GM23338 (cell line): ENCODE data around the gene NCLN. TPM values are rescaled to one million over a fixed set of nuclear protein-coding genes. Genes with fewer than 3 reads are reported as not detected.

ENCODE experiments used
- ATAC-seq: fragments of 200-7000 bp; cut with Tn5 transposase; 3 replicates; pipeline ENCODE4 v1.9.1; 2020
- DNase-seq: peaks from one replicate; pipeline ENCODE4 v3.0.0-alpha.2; 2015; ENCODE audit warnings: low spot score
- H2AFZ ChIP-seq: fragments of 200-600 bp; sonication (generic); 2 replicates; pipeline ENCODE4 v1.8.0; 2016; ENCODE audit warnings: antibody characterized with exemption, mild to moderate bottlenecking, moderate library complexity
- H3F3A ChIP-seq: fragments of 200-600 bp; sonication (generic); replicated peaks from 2 replicates; pipeline ENCODE4 v1.8.0; 2017; ENCODE audit warnings: antibody characterized with exemption, mixed run types, low read depth
- H3K27ac ChIP-seq: fragments of 200-600 bp; sonication (generic); 2 replicates; pipeline ENCODE4 v1.6.1; 2016; ENCODE audit warnings: low read depth
- H3K27me3 ChIP-seq: fragments of 200-600 bp; sonication (generic); 2 replicates; pipeline ENCODE4 v1.8.0; 2016; ENCODE audit warnings: mild to moderate bottlenecking, mixed run types, moderate library complexity; ENCODE audit not compliant: insufficient read depth
- H3K36me3 ChIP-seq: fragments of 200-600 bp; sonication (generic); 2 replicates; pipeline ENCODE4 v1.8.0; 2016; ENCODE audit warnings: mild to moderate bottlenecking; ENCODE audit not compliant: insufficient read depth
- H3K4me1 ChIP-seq: fragments of 200-600 bp; sonication (generic); 2 replicates; pipeline ENCODE4 v1.8.0; 2016; ENCODE audit warnings: mild to moderate bottlenecking, moderate library complexity; ENCODE audit not compliant: insufficient read depth
- H3K4me2 ChIP-seq: fragments of 200-600 bp; sonication (generic); 2 replicates; pipeline ENCODE4 v1.7.1; 2017; ENCODE audit warnings: mixed run types
- H3K4me3 ChIP-seq: fragments of 200-600 bp; sonication (generic); 2 replicates; pipeline ENCODE4 v1.6.1; 2016; ENCODE audit warnings: mixed run types
- H3K79me2 ChIP-seq: fragments of 200-600 bp; sonication (generic); replicated peaks from 2 replicates; pipeline ENCODE4 v1.8.0; 2017; ENCODE audit warnings: mild to moderate bottlenecking; ENCODE audit not compliant: insufficient read depth
- H3K9me2 ChIP-seq: fragments of 200-600 bp; sonication (generic); 2 replicates; pipeline ENCODE4 v1.8.0; 2017; ENCODE audit not compliant: insufficient read depth
- H4K20me1 ChIP-seq: fragments of 200-600 bp; sonication (generic); replicated peaks from 2 replicates; pipeline ENCODE4 v1.8.0; 2017; ENCODE audit warnings: mild to moderate bottlenecking; ENCODE audit not compliant: insufficient read depth
- H3K27ac Mint-ChIP-seq: 2 replicates; pipeline ENCODE4 v1.8.0; 2020; ENCODE audit warnings: inconsistent platforms, mild to moderate bottlenecking, moderate library complexity, mixed read lengths
- H3K27me3 Mint-ChIP-seq: 3 replicates; pipeline ENCODE4 v1.8.0; 2022; ENCODE audit warnings: low read depth, mild to moderate bottlenecking, moderate library complexity, mixed read lengths, inconsistent platforms; ENCODE audit not compliant: insufficient read depth, poor library complexity
- H3K36me3 Mint-ChIP-seq: 3 replicates; pipeline ENCODE4 v1.8.0; 2021; ENCODE audit warnings: low read depth, mild to moderate bottlenecking, inconsistent platforms, moderate library complexity, mixed read lengths
- H3K4me1 Mint-ChIP-seq: 3 replicates; pipeline ENCODE4 v1.8.0; 2020; ENCODE audit warnings: mild to moderate bottlenecking, inconsistent platforms, mixed read lengths
- H3K4me3 Mint-ChIP-seq: 3 replicates; pipeline ENCODE4 v1.8.0; 2021; ENCODE audit warnings: moderate library complexity, mild to moderate bottlenecking, inconsistent platforms, mixed read lengths
- H3K9me3 Mint-ChIP-seq: 3 replicates; pipeline ENCODE4 v1.8.0; 2020; ENCODE audit warnings: moderate library complexity, mild to moderate bottlenecking, inconsistent platforms, mixed read lengths
- CREB1 ChIP-seq: fragments of 250-450 bp; sonication (Bioruptor Pico); IDR thresholded peaks from 2 replicates; pipeline ENCODE4 v1.5.0; 2020; ENCODE audit warnings: low read depth, mild to moderate bottlenecking, moderate library complexity
- CTCF ChIP-seq, 2 experiments: fragments of 200-600 bp in 1 of 2; sonication (generic) in 1 of 2; conservative IDR thresholded peaks; 2 replicates each; pipeline versions ENCODE4 v1.5.1 to v1.6.1; 2016 to 2017; ENCODE audit warnings: antibody characterized with exemption in 2 of 2, low read depth in 2 of 2, mild to moderate bottlenecking in 2 of 2, moderate library complexity in 1 of 2
- ETS1 ChIP-seq: IDR thresholded peaks from 2 replicates; pipeline ENCODE4 v1.6.1; 2016; ENCODE audit warnings: antibody characterized with exemption
- EZH2 ChIP-seq: fragments of 200-600 bp; sonication (generic); IDR thresholded peaks from one replicate; pipeline ENCODE4 v1.8.0; 2017; ENCODE audit warnings: antibody characterized with exemption, mild to moderate bottlenecking, low read depth; ENCODE audit not compliant: unreplicated experiment
- JUNB ChIP-seq: IDR thresholded peaks from one replicate; pipeline ENCODE4 v1.6.1; 2016; ENCODE audit warnings: antibody characterized with exemption; ENCODE audit not compliant: unreplicated experiment
- NANOG ChIP-seq: IDR thresholded peaks from 2 replicates; pipeline ENCODE4 v1.6.1; 2016; ENCODE audit warnings: antibody characterized with exemption, borderline replicate concordance
- POLR2AphosphoS5 ChIP-seq: IDR thresholded peaks from 2 replicates; pipeline ENCODE4 v1.6.1; 2016; ENCODE audit warnings: antibody characterized with exemption, low read depth
- REST ChIP-seq: IDR thresholded peaks from one replicate; pipeline ENCODE4 v1.6.1; 2018; ENCODE audit warnings: antibody characterized with exemption; ENCODE audit not compliant: unreplicated experiment
- STAT1 ChIP-seq: IDR thresholded peaks from one replicate; pipeline ENCODE4 v1.6.1; 2016; ENCODE audit warnings: antibody characterized with exemption; ENCODE audit not compliant: unreplicated experiment
- ZNF114 ChIP-seq: fragments of 250-450 bp; sonication (Bioruptor Pico); IDR thresholded peaks from 2 replicates; pipeline ENCODE4 v1.5.0; 2020; ENCODE audit warnings: mild to moderate bottlenecking, moderate library complexity
- ZNF331 ChIP-seq: fragments of 250-450 bp; sonication (Bioruptor Pico); IDR thresholded peaks from 2 replicates; pipeline ENCODE4 v1.5.0; 2020; ENCODE audit warnings: low read depth, mild to moderate bottlenecking, moderate library complexity
- polyA plus RNA-seq: library from polyadenylated mRNA; unstranded; fragments of >200 nt; fragmentation: Nextera tagmentation; extraction: Ambion mirVana; gene quantifications from 2 replicates; pipeline ENCODE4 v1.2.1, GENCODE V29; 2016
- total RNA-seq: library from RNA; depleted of rRNA; stranded (reverse); fragments of >200 nt; shearing (Covaris generic); gene quantifications from 2 replicates; pipeline ENCODE4 v1.2.3, GENCODE V29; 2014

NCLN gene
- total and polyA plus RNA-seq, 2 experiments from 2014 or later, result 85.6 to 125 TPM

GRCh38 chr19:3227054-3227626 lies 41.4 kb downstream of the NCLN start:
- Histone ChIP-seq H3F3A (0 out of 2 replicates have a peak, but pooled peaks cover 2% of the 10 kb centered on the region), H3K4me1 (peaks cover 11% of the 10 kb centered on the region), H3K9me2 (0 out of 2 replicates have a peak, but pooled peaks cover 5% of the 10 kb centered on the region), H3K27me3 (no peaks in the 10 kb centered on the region), H3K36me3 (no peaks in the 10 kb centered on the region), H3K79me2 (no peaks in the 10 kb centered on the region), H3K27ac (no peak overlapping the region), H3K4me2 (no peak overlapping the region), H4K20me1 (peaks cover 3% of the 10 kb centered on the region), H3K4me3 (no peak overlapping the region), H2AFZ (no peak overlapping the region)
- ATAC-seq (no peak), DNase-seq (no peak)
- Mint-ChIP-seq H3K4me1 (peaks cover 26% of the 10 kb centered on the region), H3K27ac (no peak overlapping the region), H3K36me3 (no peaks in the 10 kb centered on the region), H3K9me3 (no peaks in the 10 kb centered on the region), H3K4me3 (peak overlapping the region; percentile 36; the same call in 1 of the 3 replicates), H3K27me3 (peaks cover 18% of the 10 kb centered on the region)
- no peak for TF ChIP-seq EZH2
- TF ChIP-seq ETS1, result no peak
- TF ChIP-seq POLR2AphosphoS5, result no peak
- TF ChIP-seq REST, result no peak
- no peak for TF ChIP-seq STAT1
- TF ChIP-seq ZNF114 (CRISPR knock-in tag), result no peak
- no peak for TF ChIP-seq ZNF331 (CRISPR knock-in tag)

GRCh38 chr19:3229346-3229743 lies 43.6 kb downstream of the NCLN start:
- Mint-ChIP-seq H3K36me3 (no peaks in the 10 kb centered on the region), H3K27me3 (peaks cover 18% of the 10 kb centered on the region)
- no peaks in the 10 kb centered on the region for H3K36me3 ChIP-seq
- TF ChIP-seq POLR2AphosphoS5 (no peak), REST (no peak), JUNB (no peak), CREB1 (CRISPR knock-in tag) (no peak), ZNF331 (CRISPR knock-in tag) (no peak), NANOG (no peak), CTCF (conservative IDR thresholded peaks at IDR 0.05; ENCODE audit: low read depth in 2 of 2) (no peak)

More at GRCh38 chr19:3229346-3229743, 43.6 kb downstream of the NCLN start:
- Histone ChIP-seq H3K27ac (no peak overlapping the region), H3K27me3 (no peaks in the 10 kb centered on the region), H3K4me2 (peak overlapping the region; percentile 55), H2AFZ (no peak overlapping the region), H3K4me3 (no peak overlapping the region), H3K79me2 (no peaks in the 10 kb centered on the region), H4K20me1 (peaks cover 3% of the 10 kb centered on the region; the same call in 1 of the 2 replicates), H3K4me1 (peaks cover 11% of the 10 kb centered on the region), H3F3A (0 out of 2 replicates have a peak, but pooled peaks cover 2% of the 10 kb centered on the region), H3K9me2 (0 out of 2 replicates have a peak, but pooled peaks cover 5% of the 10 kb centered on the region)
- ATAC-seq (no peak), DNase-seq (no peak)
- Mint-ChIP-seq H3K4me1 (peaks cover 28% of the 10 kb centered on the region), H3K9me3 (no peaks in the 10 kb centered on the region), H3K27ac (no peak overlapping the region), H3K4me3 (no peak overlapping the region)
